Glutamatergic neuron (in vitro differentiated cells): ENCODE measurements around the gene CKB. TPM values are rescaled to one million over a fixed set of nuclear protein-coding genes. Genes with fewer than 3 reads are reported as not detected.
"Not testable (repeated sequence)": the region's sequence is repeated elsewhere in the genome, so short reads cannot be mapped to it uniquely, and the experiment has no call there.

ENCODE experiments used
- DNase-seq: peaks from one replicate; pipeline ENCODE4 v3.0.0; 2022
- H3K27ac Mint-ChIP-seq: one replicate; pipeline ENCODE4 v1.8.0; 2020; ENCODE audit warnings: mild to moderate bottlenecking, mixed read lengths, inconsistent platforms; ENCODE audit not compliant: unreplicated experiment
- H3K27me3 Mint-ChIP-seq: one replicate; pipeline ENCODE4 v1.8.0; 2020; ENCODE audit warnings: mild to moderate bottlenecking, moderate library complexity, mixed read lengths, inconsistent platforms; ENCODE audit not compliant: unreplicated experiment
- H3K36me3 Mint-ChIP-seq: one replicate; pipeline ENCODE4 v1.8.0; 2020; ENCODE audit warnings: mild to moderate bottlenecking, mixed read lengths, inconsistent platforms; ENCODE audit not compliant: unreplicated experiment
- H3K4me1 Mint-ChIP-seq: one replicate; pipeline ENCODE4 v1.8.0; 2020; ENCODE audit warnings: mild to moderate bottlenecking, low read depth, mixed read lengths, inconsistent platforms; ENCODE audit not compliant: unreplicated experiment
- H3K4me3 Mint-ChIP-seq: one replicate; pipeline ENCODE4 v1.8.0; 2020; ENCODE audit warnings: mild to moderate bottlenecking, mixed read lengths, inconsistent platforms; ENCODE audit not compliant: unreplicated experiment
- H3K9me3 Mint-ChIP-seq: one replicate; pipeline ENCODE4 v1.8.0; 2020; ENCODE audit warnings: mild to moderate bottlenecking, moderate library complexity, mixed read lengths, inconsistent platforms; ENCODE audit not compliant: unreplicated experiment
- total RNA-seq: library from RNA; stranded (reverse); fragmentation: NEBNext Ultra II Directional; extraction: Animal tissue kit (Norgen Biotek cat#: 25700); gene quantifications from one replicate; pipeline ENCODE4 v1.2.1, GENCODE V29; 2021; ENCODE audit not compliant: unreplicated experiment
- TF ChIP-seq, protein P1 (sequence below): fragments of 200-600 bp; sonication (generic); IDR thresholded peaks from one replicate; pipeline ENCODE4 v1.5.0; 2021; ENCODE audit not compliant: partially characterized antibody, unreplicated experiment

CKB gene
- total RNA-seq, 1 donor from 2014 or later, result 2,561 TPM

DNA sequence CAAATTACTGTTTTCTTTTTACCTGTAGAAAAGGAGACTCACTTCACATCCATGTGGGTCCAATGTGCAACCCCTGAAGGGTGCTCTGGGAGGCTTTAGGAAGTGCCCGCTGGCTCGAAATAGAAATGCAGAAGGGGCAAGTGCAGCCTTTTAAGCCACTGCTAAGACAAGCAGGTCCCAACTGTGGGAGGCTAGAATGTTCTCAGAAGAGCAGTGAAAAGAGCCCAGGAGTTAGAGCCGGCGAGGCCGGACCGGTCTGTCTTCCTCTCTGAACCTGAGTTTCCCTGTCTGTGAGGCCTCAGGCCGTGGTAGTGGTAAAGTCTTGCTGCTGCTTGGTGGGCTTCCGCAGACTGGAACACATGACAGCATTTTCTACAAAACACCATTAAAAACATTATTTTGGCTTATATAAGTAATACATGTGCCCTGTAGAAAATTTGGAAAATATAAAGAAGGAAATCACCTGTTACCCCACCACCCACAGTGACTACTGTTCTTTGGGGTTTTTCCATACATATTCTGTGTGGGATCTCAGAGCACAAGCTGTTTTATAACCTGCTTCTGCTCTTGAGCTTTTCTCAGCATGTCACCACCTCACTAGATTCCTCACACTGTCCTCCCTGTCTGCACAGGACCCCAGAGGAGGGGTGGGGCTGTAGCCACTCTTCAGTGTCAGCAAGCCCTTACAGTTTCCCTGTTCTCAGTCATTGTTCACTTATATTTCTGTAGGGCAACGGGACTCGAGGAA lies 6.0 kb downstream of the CKB start:
- Mint-ChIP-seq H3K4me3 (no peak overlapping the region), H3K4me1 (peaks cover 8% of the 10 kb centered on the region), H3K9me3 (peaks cover 24% of the 10 kb centered on the region), H3K36me3 (no peaks in the 10 kb centered on the region), H3K27ac (peak overlapping the region; percentile 43), H3K27me3 (peaks cover 15% of the 10 kb centered on the region)
- no peak for DNase-seq
- TF ChIP-seq, protein P1, sequence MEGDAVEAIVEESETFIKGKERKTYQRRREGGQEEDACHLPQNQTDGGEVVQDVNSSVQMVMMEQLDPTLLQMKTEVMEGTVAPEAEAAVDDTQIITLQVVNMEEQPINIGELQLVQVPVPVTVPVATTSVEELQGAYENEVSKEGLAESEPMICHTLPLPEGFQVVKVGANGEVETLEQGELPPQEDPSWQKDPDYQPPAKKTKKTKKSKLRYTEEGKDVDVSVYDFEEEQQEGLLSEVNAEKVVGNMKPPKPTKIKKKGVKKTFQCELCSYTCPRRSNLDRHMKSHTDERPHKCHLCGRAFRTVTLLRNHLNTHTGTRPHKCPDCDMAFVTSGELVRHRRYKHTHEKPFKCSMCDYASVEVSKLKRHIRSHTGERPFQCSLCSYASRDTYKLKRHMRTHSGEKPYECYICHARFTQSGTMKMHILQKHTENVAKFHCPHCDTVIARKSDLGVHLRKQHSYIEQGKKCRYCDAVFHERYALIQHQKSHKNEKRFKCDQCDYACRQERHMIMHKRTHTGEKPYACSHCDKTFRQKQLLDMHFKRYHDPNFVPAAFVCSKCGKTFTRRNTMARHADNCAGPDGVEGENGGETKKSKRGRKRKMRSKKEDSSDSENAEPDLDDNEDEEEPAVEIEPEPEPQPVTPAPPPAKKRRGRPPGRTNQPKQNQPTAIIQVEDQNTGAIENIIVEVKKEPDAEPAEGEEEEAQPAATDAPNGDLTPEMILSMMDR, result no peak

DNA sequence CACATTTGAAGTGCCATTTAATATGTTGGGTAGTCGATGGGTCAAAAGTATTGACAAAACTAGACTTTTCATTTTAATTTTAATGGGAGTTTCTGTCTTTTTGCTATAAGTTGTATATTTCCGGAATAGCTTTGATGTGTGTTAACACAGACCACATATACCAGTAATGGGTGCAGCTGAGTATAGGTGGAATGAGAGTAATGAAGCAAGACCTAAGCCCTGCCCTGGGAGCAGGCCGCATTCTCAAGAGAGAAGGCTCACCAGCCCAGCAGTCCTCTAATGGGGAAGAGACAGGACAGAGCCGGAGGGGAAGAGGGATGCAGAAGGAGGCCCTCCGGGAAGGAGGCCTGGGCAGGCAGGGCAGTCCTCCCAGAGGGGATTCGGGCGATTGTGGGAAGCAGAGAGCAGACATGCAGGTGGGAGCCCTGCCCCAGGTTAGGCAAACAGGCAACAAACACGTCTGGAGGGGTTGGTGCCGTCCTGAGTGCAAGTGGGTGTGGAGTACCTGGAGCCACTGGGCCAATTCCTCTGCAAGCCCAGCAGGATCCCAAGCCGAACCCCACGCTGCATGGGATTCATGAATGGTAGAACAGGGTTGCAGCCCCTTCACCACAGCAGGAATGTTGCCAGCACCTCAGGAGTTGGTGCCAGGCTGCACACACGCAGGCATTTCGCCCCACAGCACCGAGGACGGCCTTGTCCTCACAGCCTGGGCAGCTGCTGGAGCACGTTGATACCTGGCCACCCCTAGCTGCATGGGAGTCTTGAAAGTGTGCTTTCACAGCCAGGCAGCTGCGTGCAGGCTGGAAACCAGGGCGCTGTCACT lies 7.8 kb downstream of the CKB start:
- H3K27me3 Mint-ChIP-seq, result peaks cover 12% of the 10 kb centered on the region
- TF ChIP-seq, protein P1, result no peak
- no peaks in the 10 kb centered on the region for H3K36me3 Mint-ChIP-seq
- H3K4me3 Mint-ChIP-seq, result no peak overlapping the region
- H3K27ac Mint-ChIP-seq, result no peak overlapping the region
- H3K9me3 Mint-ChIP-seq, result peaks cover 25% of the 10 kb centered on the region
- H3K4me1 Mint-ChIP-seq, result peaks cover 8% of the 10 kb centered on the region
- no peak for DNase-seq

DNA sequence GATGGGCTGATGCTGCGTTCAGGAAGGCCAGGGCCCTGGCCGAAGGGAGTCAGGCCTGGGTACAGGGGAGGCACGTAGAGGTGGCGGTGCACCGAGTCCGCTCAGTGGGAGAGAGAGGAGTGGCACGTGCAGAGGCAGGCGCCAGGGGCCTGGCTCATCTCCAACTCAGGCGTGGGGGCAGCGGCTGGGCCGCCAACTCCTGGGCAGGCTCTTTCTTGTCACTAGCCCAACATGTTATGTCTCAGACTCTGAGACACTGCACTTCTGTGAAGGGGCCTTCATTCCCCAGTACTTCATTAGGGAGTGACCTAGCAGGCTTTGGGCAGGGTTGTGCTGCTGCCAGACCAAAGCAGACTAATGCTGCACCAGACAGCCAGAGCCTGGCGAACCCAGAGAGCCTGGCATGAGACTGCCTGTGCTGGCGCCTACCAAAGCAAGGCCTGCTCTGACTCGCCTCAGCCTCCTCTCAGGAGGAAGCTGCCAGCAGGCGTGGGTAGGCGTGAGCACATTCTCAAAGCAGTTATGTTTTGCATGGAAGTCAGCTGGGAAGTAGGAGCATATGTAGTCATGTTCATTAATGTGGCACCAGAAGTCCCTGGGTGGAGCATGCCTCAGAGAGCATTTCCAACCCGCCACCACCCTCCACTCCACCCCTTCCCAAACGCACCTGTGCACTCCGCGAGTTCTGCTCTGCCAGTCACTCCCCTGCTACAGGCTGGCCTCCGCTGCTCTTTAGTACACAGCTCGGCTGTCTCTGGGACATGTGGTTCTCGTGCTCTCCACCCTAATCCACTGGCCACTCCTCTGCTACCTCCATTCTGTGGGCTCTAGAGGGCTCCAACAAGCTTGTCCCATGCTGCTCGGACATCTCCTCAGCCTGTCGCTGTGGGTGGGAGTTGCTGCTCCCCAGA lies 9.7 kb downstream of the CKB start:
- no peaks in the 10 kb centered on the region for H3K36me3 Mint-ChIP-seq
- peaks cover 7% of the 10 kb centered on the region for H3K27me3 Mint-ChIP-seq
- H3K9me3 Mint-ChIP-seq, result peaks cover 13% of the 10 kb centered on the region
- no peak overlapping the region for H3K4me3 Mint-ChIP-seq
- H3K4me1 Mint-ChIP-seq, result peaks cover 5% of the 10 kb centered on the region
- TF ChIP-seq, protein P1, result no peak
- no peak for DNase-seq
- peak overlapping the region; percentile 31 for H3K27ac Mint-ChIP-seq

DNA sequence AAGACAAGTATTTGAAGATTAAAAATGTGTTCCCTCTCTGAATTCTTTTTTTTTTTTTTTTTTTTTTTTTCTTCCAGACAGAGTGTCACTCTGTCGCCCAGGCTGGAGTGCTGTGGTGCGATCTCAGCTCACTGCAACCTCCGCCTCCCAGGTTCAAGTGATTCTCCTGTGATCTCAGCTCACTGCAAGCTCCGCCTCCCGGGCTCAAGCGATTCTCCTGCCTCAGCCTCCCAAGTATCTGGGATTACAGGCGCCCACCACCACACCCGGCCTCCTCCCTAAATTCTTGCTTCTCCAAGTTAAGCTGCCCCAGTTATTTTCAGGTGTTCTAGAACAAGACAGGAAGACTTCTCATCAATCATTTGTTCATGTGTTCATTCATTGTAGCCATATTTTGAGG lies 10.4 kb downstream of the CKB start:
- H3K4me1 Mint-ChIP-seq, H3K27me3 Mint-ChIP-seq, DNase-seq, H3K27ac Mint-ChIP-seq, H3K4me3 Mint-ChIP-seq, H3K36me3 Mint-ChIP-seq: not testable (repeated sequence)
- H3K9me3 Mint-ChIP-seq, result peaks cover 12% of the 10 kb centered on the region
